ENCODE results near the gene VCAN.
"Not testable (repeated sequence)": the region's sequence is repeated elsewhere in the genome, so short reads cannot be mapped to it uniquely, and the experiment has no call there.

Gene VCAN

GRCh38 chr5:83471405-83472212 is at the start of gene VCAN:
Gene VCAN, plus strand, starts transcription at chr5:83471744. Its CDS starts 11,775 bp downstream, at chr5:83483519.
- H3K9me3 ChIP-seq (ENCODE audit: control insufficient read depth, insufficient read depth, low read depth, low read length), result no peaks in the 10 kb centered on the region
- peak within 1 kb of the TSS; percentile 88 for H3K27ac ChIP-seq (ENCODE audit: low read depth, low read length)
- peaks cover 52% of the 10 kb centered on the region for H3K4me1 ChIP-seq (ENCODE audit: control insufficient read depth, insufficient read depth, low read length)
- H3K27me3 ChIP-seq (ENCODE audit: control insufficient read depth, insufficient read depth, low read length), result no peaks in the 10 kb centered on the region
- H3K4me3 ChIP-seq (ENCODE audit: low read depth, low read length), result peak within 1 kb of the TSS; percentile 95
- H3K9ac ChIP-seq (ENCODE audit: low read length), result peak within 1 kb of the TSS; percentile 95
- no peaks in the 10 kb centered on the region for H3K36me3 ChIP-seq (ENCODE audit: control insufficient read depth, insufficient read depth, low read length)

- Histone ChIP-seq H3K36me3 (ENCODE audit: control insufficient read depth, insufficient read depth, low read length) (no peaks in the 10 kb centered on the region), H3K9ac (ENCODE audit: low read length) (no peak overlapping the region), H3K4me1 (ENCODE audit: control insufficient read depth, insufficient read depth, low read length) (peaks cover 7% of the 10 kb centered on the region; the same call in 1 of the 2 replicates), H3K4me3 (ENCODE audit: low read depth, low read length) (no peak overlapping the region), H3K27me3 (ENCODE audit: control insufficient read depth, insufficient read depth, low read length) (no peaks in the 10 kb centered on the region), H3K27ac (ENCODE audit: low read depth, low read length) (no peak overlapping the region), H3K9me3 (ENCODE audit: control insufficient read depth, insufficient read depth, low read depth, low read length) (peaks cover 13% of the 10 kb centered on the region)
These were observed 49.3 kb upstream of the VCAN start for GRCh38 chr5:83422284-83422683.

- no peaks in the 10 kb centered on the region for H3K27me3 ChIP-seq (ENCODE audit: control insufficient read depth, insufficient read depth, low read length)
- H3K4me1 ChIP-seq (ENCODE audit: control insufficient read depth, insufficient read depth, low read length), result peaks cover 9% of the 10 kb centered on the region; the same call in 1 of the 2 replicates
- no peak overlapping the region for H3K27ac ChIP-seq (ENCODE audit: low read depth, low read length)
- H3K9me3 ChIP-seq (ENCODE audit: control insufficient read depth, insufficient read depth, low read depth, low read length), result peaks cover 1% of the 10 kb centered on the region; the same call in 1 of the 2 replicates
- H3K36me3 ChIP-seq (ENCODE audit: control insufficient read depth, insufficient read depth, low read length), result no peaks in the 10 kb centered on the region
- H3K9ac ChIP-seq (ENCODE audit: low read length), result no peak overlapping the region
- no peak overlapping the region for H3K4me3 ChIP-seq (ENCODE audit: low read depth, low read length)
These were observed 44.7 kb upstream of the VCAN start for GRCh38 chr5:83426855-83427254.

- H3K27ac ChIP-seq (ENCODE audit: low read depth, low read length), result no peak overlapping the region
These were observed 43.4 kb upstream of the VCAN start for GRCh38 chr5:83428126-83428525.

DNA sequence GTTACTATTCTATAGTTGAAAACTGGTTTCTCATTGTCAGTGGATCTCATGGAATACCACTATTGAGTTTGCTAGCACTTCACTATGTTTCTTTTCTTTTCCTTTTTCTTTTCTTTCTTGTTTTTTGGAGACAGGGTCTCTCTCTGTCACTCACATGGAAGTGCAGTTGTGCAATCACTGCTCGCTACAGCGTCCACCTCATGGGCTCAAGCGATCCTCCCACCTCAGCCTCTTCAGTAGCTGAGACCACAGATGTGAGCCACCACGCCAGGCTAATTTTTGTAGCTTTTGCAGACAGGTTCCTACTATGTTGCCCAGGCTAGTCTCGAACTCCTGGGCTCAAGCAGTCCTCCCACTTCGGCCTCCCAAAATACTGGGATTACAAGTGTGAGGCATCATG is 42.7 kb upstream of the VCAN start:
- Histone ChIP-seq H3K27ac (ENCODE audit: low read depth, low read length) (no peak overlapping the region), H3K4me3 (ENCODE audit: low read depth, low read length) (no peak overlapping the region), H3K27me3 (ENCODE audit: control insufficient read depth, insufficient read depth, low read length) (no peaks in the 10 kb centered on the region), H3K36me3 (ENCODE audit: control insufficient read depth, insufficient read depth, low read length) (no peaks in the 10 kb centered on the region), H3K9me3 (ENCODE audit: control insufficient read depth, insufficient read depth, low read depth, low read length) (no peaks in the 10 kb centered on the region; the same call in 1 of the 2 replicates), H3K9ac (ENCODE audit: low read length) (no peak overlapping the region), H3K4me1 (ENCODE audit: control insufficient read depth, insufficient read depth, low read length) (peaks cover 9% of the 10 kb centered on the region; the same call in 1 of the 2 replicates)

More at GRCh38 chr5:83428126-83428525, 43.4 kb upstream of the VCAN start:
- Histone ChIP-seq H3K27me3 (ENCODE audit: control insufficient read depth, insufficient read depth, low read length) (no peaks in the 10 kb centered on the region), H3K9ac (ENCODE audit: low read length) (no peak overlapping the region), H3K36me3 (ENCODE audit: control insufficient read depth, insufficient read depth, low read length) (no peaks in the 10 kb centered on the region), H3K9me3 (ENCODE audit: control insufficient read depth, insufficient read depth, low read depth, low read length) (no peaks in the 10 kb centered on the region), H3K4me3 (ENCODE audit: low read depth, low read length) (no peak overlapping the region), H3K4me1 (ENCODE audit: control insufficient read depth, insufficient read depth, low read length) (peaks cover 9% of the 10 kb centered on the region; the same call in 1 of the 2 replicates)

GRCh38 chr5:83430130-83431010 is 41.2 kb upstream of the VCAN start:
- no peaks in the 10 kb centered on the region; the same call in 1 of the 2 replicates for H3K9me3 ChIP-seq (ENCODE audit: control insufficient read depth, insufficient read depth, low read depth, low read length)
- H3K4me1 ChIP-seq (ENCODE audit: control insufficient read depth, insufficient read depth, low read length), result peaks cover 9% of the 10 kb centered on the region; the same call in 1 of the 2 replicates
- no peak overlapping the region for H3K9ac ChIP-seq (ENCODE audit: low read length)
- H3K4me3 ChIP-seq (ENCODE audit: low read depth, low read length), result no peak overlapping the region
- no peaks in the 10 kb centered on the region for H3K36me3 ChIP-seq (ENCODE audit: control insufficient read depth, insufficient read depth, low read length)
- H3K27me3 ChIP-seq (ENCODE audit: control insufficient read depth, insufficient read depth, low read length), result no peaks in the 10 kb centered on the region
- no peak overlapping the region for H3K27ac ChIP-seq (ENCODE audit: low read depth, low read length)

- Histone ChIP-seq H3K27me3 (ENCODE audit: control insufficient read depth, insufficient read depth, low read length) (no peaks in the 10 kb centered on the region), H3K27ac (ENCODE audit: low read depth, low read length) (no peak overlapping the region), H3K9me3 (ENCODE audit: control insufficient read depth, insufficient read depth, low read depth, low read length) (peaks cover 6% of the 10 kb centered on the region), H3K4me1 (ENCODE audit: control insufficient read depth, insufficient read depth, low read length) (peaks cover 9% of the 10 kb centered on the region; the same call in 1 of the 2 replicates), H3K9ac (ENCODE audit: low read length) (no peak overlapping the region), H3K36me3 (ENCODE audit: control insufficient read depth, insufficient read depth, low read length) (no peaks in the 10 kb centered on the region), H3K4me3 (ENCODE audit: low read depth, low read length) (no peak overlapping the region)
These were observed 37.7 kb upstream of the VCAN start for GRCh38 chr5:83433891-83434290.

DNA sequence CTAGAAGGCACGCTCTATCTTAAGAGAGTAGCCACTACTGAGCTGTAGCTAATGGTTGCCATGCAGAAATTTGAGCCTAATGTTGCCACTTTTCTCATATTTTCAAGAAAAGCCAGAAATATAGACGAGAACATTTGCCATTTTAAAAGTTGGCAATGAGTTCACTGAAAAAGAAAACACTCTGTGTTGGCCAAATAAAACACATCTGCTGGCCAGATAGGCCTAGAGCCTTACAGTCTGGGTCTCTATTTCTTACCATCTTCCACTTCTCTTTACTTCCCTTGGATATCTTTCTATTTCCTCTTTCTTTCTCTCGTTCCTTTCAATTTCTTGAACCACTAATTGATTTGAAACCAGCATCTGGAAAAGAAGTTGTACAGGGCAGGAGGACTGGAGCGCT is 36.6 kb upstream of the VCAN start:
- no peak overlapping the region for H3K4me3 ChIP-seq (ENCODE audit: low read depth, low read length)
- H3K4me1 ChIP-seq (ENCODE audit: control insufficient read depth, insufficient read depth, low read length), result peaks cover 9% of the 10 kb centered on the region; the same call in 1 of the 2 replicates
- H3K27ac ChIP-seq (ENCODE audit: low read depth, low read length), result no peak overlapping the region
- no peak overlapping the region for H3K9ac ChIP-seq (ENCODE audit: low read length)
- H3K9me3 ChIP-seq (ENCODE audit: control insufficient read depth, insufficient read depth, low read depth, low read length), result peaks cover 6% of the 10 kb centered on the region
- no peaks in the 10 kb centered on the region for H3K36me3 ChIP-seq (ENCODE audit: control insufficient read depth, insufficient read depth, low read length)
- H3K27me3 ChIP-seq (ENCODE audit: control insufficient read depth, insufficient read depth, low read length), result no peaks in the 10 kb centered on the region

DNA sequence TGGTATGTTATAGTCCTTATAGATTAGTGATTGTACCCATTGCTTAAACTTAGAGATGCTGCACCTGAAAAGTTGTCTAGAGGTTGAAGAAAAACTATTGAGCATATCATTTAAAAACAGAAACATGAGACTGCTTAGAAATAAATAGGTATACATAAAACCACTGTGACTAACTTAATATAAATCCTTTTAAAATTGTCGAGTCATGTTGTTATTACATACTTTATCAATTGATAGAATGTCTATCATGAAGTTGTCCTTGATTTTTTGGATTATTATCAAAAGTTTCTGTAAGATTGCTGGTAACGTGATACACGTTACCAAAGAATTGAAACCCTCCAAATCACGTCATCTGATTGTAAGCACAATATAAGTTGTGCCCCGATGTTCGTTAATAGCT is 35.3 kb upstream of the VCAN start:
- Histone ChIP-seq H3K9ac (ENCODE audit: low read length) (no peak overlapping the region), H3K27ac (ENCODE audit: low read depth, low read length) (no peak overlapping the region), H3K27me3 (ENCODE audit: control insufficient read depth, insufficient read depth, low read length) (no peaks in the 10 kb centered on the region), H3K4me3 (ENCODE audit: low read depth, low read length) (no peak overlapping the region), H3K9me3 (ENCODE audit: control insufficient read depth, insufficient read depth, low read depth, low read length) (peaks cover 6% of the 10 kb centered on the region), H3K4me1 (ENCODE audit: control insufficient read depth, insufficient read depth, low read length) (peaks cover under 1% of the 10 kb centered on the region; the same call in 1 of the 2 replicates), H3K36me3 (ENCODE audit: control insufficient read depth, insufficient read depth, low read length) (no peaks in the 10 kb centered on the region)

GRCh38 chr5:83437697-83438096 is 33.8 kb upstream of the VCAN start:
- H3K4me3 ChIP-seq (ENCODE audit: low read depth, low read length); H3K9me3 ChIP-seq (ENCODE audit: control insufficient read depth, insufficient read depth, low read depth, low read length); H3K27me3 ChIP-seq (ENCODE audit: control insufficient read depth, insufficient read depth, low read length); H3K27ac ChIP-seq (ENCODE audit: low read depth, low read length); H3K4me1 ChIP-seq (ENCODE audit: control insufficient read depth, insufficient read depth, low read length); H3K36me3 ChIP-seq (ENCODE audit: control insufficient read depth, insufficient read depth, low read length); H3K9ac ChIP-seq (ENCODE audit: low read length): not testable (repeated sequence)

GRCh38 chr5:83440826-83441225 is 30.7 kb upstream of the VCAN start:
- Histone ChIP-seq H3K36me3 (ENCODE audit: control insufficient read depth, insufficient read depth, low read length) (no peaks in the 10 kb centered on the region), H3K27ac (ENCODE audit: low read depth, low read length) (no peak overlapping the region), H3K4me1 (ENCODE audit: control insufficient read depth, insufficient read depth, low read length) (no peaks in the 10 kb centered on the region), H3K27me3 (ENCODE audit: control insufficient read depth, insufficient read depth, low read length) (no peaks in the 10 kb centered on the region), H3K9me3 (ENCODE audit: control insufficient read depth, insufficient read depth, low read depth, low read length) (peaks cover 9% of the 10 kb centered on the region), H3K4me3 (ENCODE audit: low read depth, low read length) (no peak overlapping the region), H3K9ac (ENCODE audit: low read length) (no peak overlapping the region)
